Measurements from ENCODE around the gene ZNF414. TPM values are rescaled to one million over a fixed set of nuclear protein-coding genes. Genes with fewer than 3 reads are reported as not detected.

The ZNF414 gene
- polyA plus RNA-seq, 2 of the 4 experiments (the other 2 are of a cell fraction), result 2.8 to 22.1 TPM

DNA sequence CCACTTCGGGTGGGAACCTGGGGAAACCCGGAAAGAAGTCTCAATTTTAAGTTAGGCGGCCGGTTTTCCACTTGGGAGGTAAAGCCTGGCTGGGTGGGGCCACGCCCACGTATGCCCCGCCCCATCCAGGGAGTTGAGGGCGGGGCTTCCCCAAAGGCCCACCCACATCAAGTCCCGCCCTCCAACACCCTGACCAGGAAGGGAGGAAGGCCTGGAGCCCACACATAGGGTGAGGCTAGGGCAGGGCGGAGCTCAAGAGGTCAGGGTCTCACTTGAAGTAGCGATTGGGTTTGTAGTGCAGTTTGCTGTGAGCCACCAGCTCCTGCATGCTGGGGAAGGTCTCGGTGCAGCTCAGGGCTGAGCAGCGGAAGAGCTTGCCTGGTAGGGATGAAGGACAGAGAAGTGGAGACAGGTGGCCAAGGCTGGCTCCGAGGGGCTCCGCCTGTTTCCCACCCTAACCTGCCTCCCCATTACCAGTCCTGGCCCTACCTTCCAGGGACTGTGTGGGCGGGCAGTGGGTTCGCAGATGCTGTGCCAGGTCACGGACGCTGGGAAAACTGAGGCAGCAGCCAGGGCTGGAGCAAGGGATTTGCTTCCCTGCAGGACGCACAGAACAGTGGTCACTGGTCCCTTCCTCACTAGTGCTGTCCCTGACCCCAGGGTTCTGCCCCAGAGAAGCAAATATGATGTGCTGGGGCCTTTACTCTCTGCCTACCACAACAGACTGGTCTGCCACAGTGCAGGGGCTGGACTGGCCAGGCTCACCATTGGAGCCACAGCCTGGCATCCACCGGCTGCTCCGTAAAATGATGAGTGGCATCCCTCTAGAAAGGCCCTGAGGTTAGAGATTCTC, 1.6 kb downstream of the ZNF414 start:
- no peak for TF ChIP-seq HEYL (CRISPR knock-in tag; IDR thresholded peaks at IDR 0.05)
- no peak for TF ChIP-seq RAD21 (conservative IDR thresholded peaks at IDR 0.05 in 1 of 2, IDR thresholded peaks at IDR 0.05 in 1 of 2)
- TF ChIP-seq RARB (CRISPR knock-in tag; IDR thresholded peaks at IDR 0.05), result no peak
- TF ChIP-seq MAZ (IDR thresholded peaks at IDR 0.05; ENCODE audit: borderline replicate concordance, low read depth, low read length), result no peak
- no peak for TF ChIP-seq KDM5A (IDR thresholded peaks at IDR 0.05)
- no peak for TF ChIP-seq ATOH8 (CRISPR knock-in tag; IDR thresholded peaks at IDR 0.05; ENCODE audit: low read depth)
- TF ChIP-seq MAFK (IDR thresholded peaks at IDR 0.05; ENCODE audit: partially characterized antibody), result no peak
- TF ChIP-seq MYC (IDR thresholded peaks at IDR 0.05; ENCODE audit: borderline replicate concordance, low read length), result no peak
- TF ChIP-seq ESRRA (IDR thresholded peaks at IDR 0.05; ENCODE audit: borderline replicate concordance, low read length), result no peak
- TF ChIP-seq NFE2L2 (conservative IDR thresholded peaks at IDR 0.05; ENCODE audit: low read length), result no peak
- no peak for TF ChIP-seq JUNB (IDR thresholded peaks at IDR 0.05)
- no peak for TF ChIP-seq JUN (IDR thresholded peaks at IDR 0.05)
- no peak for TF ChIP-seq HOXB5 (CRISPR knock-in tag; IDR thresholded peaks at IDR 0.05)
- no peak for TF ChIP-seq ZC3H11A (IDR thresholded peaks at IDR 0.05)
- TF ChIP-seq BHLHE40 (IDR thresholded peaks at IDR 0.05; ENCODE audit: low read depth, low read length), result no peak
- TF ChIP-seq POLR2A (IDR thresholded peaks at IDR 0.05; ENCODE audit: low read length), result no peak
- POLR2A ChIA-PET, result interaction anchor here (1.8 to 2.0 kb wide), 2 partner anchors 69 to 100 kb away, joined by 11 to 18 read pairs; partner anchors contain the start of gene MARCHF2
- H3K4me3 ChIP-seq, result no peak overlapping the region
- no peak for FAIRE-seq
- peak overlapping the region; percentile 90 for H3K4me2 ChIP-seq
- H3K27ac ChIP-seq, result peak overlapping the region; percentile 94 to 99
- DNase-seq (ENCODE audit: low read depth in 1 of 2, low spot score in 1 of 2), result peak; percentile 38 to 72
- CTCF ChIA-PET, result interaction anchor here (1.6 to 3.0 kb wide), 2 partner anchors 67 to 159 kb away, joined by 4 to 15 read pairs; no protein-coding TSS in a partner anchor
- H3K4me1 ChIP-seq, result peaks cover 18% of the 10 kb centered on the region
- ATAC-seq, result peak; percentile 23 to 53; a peak in 3 of 6 replicates
- no peaks in the 10 kb centered on the region for H3K9me3 ChIP-seq
- 65% methylated on average over 18 of the region's 22 CpGs for WGBS (ENCODE audit: missing lambda C conversion rate)

GRCh38 chr19:8511573-8512101, 2.3 kb downstream of the ZNF414 start:
- Histone ChIP-seq H3K4me1 (peaks cover 18% of the 10 kb centered on the region), H3K9me3 (no peaks in the 10 kb centered on the region), H3K4me3 (no peak overlapping the region), H3K4me2 (0 out of 3 replicates have a peak overlapping the region, but pooled peaks have one; percentile 1), H3K27ac (peak overlapping the region in 1 of 2 experiments; percentile 99; a peak in 2 of 6 replicates)
- ATAC-seq (no peak), DNase-seq (ENCODE audit: low read depth in 1 of 2, low spot score in 1 of 2) (no peak), FAIRE-seq (no peak)
- TF ChIP-seq HDAC2 (IDR thresholded peaks at IDR 0.05), result no peak
- WGBS (ENCODE audit: missing lambda C conversion rate), result 89% methylated on average over 18 of the region's 45 CpGs
- CTCF ChIA-PET, result no interaction called here
- POLR2A ChIA-PET, result no interaction called here

GRCh38 chr19:8510589-8511115, 3.3 kb downstream of the ZNF414 start:
- Histone ChIP-seq H3K9me3 (no peaks in the 10 kb centered on the region), H3K4me1 (peaks cover 22% of the 10 kb centered on the region), H3K4me3 (no peak overlapping the region), H3K27ac (no peak overlapping the region), H3K4me2 (no peak overlapping the region)
- ATAC-seq, result no peak
- TF ChIP-seq POLR2AphosphoS2 (conservative IDR thresholded peaks at IDR 0.05; ENCODE audit: low read length) (no peak), CEBPB (IDR thresholded peaks at IDR 0.05) (no peak), EHF (CRISPR knock-in tag; IDR thresholded peaks at IDR 0.05) (no peak), GATA3 (IDR thresholded peaks at IDR 0.05; ENCODE audit: borderline replicate concordance) (no peak), ZFP36 (IDR thresholded peaks at IDR 0.05; ENCODE audit: borderline replicate concordance, partially characterized antibody) (no peak), FOXS1 (CRISPR knock-in tag; IDR thresholded peaks at IDR 0.05) (no peak), SREBF2 (IDR thresholded peaks at IDR 0.05) (no peak), ZSCAN20 (CRISPR knock-in tag; IDR thresholded peaks at IDR 0.05) (no peak), NFE2L2 (conservative IDR thresholded peaks at IDR 0.05; ENCODE audit: low read length) (no peak), RFX5 (IDR thresholded peaks at IDR 0.05) (no peak), HOXA7 (CRISPR knock-in tag; IDR thresholded peaks at IDR 0.05) (no peak), RCOR1 (IDR thresholded peaks at IDR 0.05; ENCODE audit: low read depth, low read length) (no peak), BHLHE40 (IDR thresholded peaks at IDR 0.05; ENCODE audit: low read depth, low read length) (no peak), KDM5A (IDR thresholded peaks at IDR 0.05) (no peak), MAFK (IDR thresholded peaks at IDR 0.05; ENCODE audit: partially characterized antibody) (no peak)
- TF ChIP-seq, protein P1, sequence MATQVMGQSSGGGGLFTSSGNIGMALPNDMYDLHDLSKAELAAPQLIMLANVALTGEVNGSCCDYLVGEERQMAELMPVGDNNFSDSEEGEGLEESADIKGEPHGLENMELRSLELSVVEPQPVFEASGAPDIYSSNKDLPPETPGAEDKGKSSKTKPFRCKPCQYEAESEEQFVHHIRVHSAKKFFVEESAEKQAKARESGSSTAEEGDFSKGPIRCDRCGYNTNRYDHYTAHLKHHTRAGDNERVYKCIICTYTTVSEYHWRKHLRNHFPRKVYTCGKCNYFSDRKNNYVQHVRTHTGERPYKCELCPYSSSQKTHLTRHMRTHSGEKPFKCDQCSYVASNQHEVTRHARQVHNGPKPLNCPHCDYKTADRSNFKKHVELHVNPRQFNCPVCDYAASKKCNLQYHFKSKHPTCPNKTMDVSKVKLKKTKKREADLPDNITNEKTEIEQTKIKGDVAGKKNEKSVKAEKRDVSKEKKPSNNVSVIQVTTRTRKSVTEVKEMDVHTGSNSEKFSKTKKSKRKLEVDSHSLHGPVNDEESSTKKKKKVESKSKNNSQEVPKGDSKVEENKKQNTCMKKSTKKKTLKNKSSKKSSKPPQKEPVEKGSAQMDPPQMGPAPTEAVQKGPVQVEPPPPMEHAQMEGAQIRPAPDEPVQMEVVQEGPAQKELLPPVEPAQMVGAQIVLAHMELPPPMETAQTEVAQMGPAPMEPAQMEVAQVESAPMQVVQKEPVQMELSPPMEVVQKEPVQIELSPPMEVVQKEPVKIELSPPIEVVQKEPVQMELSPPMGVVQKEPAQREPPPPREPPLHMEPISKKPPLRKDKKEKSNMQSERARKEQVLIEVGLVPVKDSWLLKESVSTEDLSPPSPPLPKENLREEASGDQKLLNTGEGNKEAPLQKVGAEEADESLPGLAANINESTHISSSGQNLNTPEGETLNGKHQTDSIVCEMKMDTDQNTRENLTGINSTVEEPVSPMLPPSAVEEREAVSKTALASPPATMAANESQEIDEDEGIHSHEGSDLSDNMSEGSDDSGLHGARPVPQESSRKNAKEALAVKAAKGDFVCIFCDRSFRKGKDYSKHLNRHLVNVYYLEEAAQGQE (IDR thresholded peaks at IDR 0.05), result no peak
- ChIA-PET POLR2A (no interaction called here), CTCF (interaction anchor here (0.6 to 2.5 kb wide), 2 partner anchors 11 to 68 kb away, joined by 3 to 12 read pairs; no protein-coding TSS in a partner anchor)
- FAIRE-seq, result no peak
- WGBS (ENCODE audit: missing lambda C conversion rate), result 100% methylated on average over 2 of the region's 52 CpGs
- no peak for DNase-seq (ENCODE audit: low read depth in 1 of 2, low spot score in 1 of 2)

All from A549 (cell line).